GM21529 (cell line): ENCODE data around the gene KHNYN.
A peak's percentile ranks its signal among the peaks of the same experiment; 100 is the strongest.
"Not testable (repeated sequence)": the region's sequence is repeated elsewhere in the genome, so short reads cannot be mapped to it uniquely, and the experiment has no call there.

Experiments used
- ATAC-seq: cut with Tn5 transposase; IDR thresholded peaks from one replicate; pipeline ENCODE4 v1.9.1; 2021; ENCODE audit not compliant: unreplicated experiment

The KHNYN gene

DNA sequence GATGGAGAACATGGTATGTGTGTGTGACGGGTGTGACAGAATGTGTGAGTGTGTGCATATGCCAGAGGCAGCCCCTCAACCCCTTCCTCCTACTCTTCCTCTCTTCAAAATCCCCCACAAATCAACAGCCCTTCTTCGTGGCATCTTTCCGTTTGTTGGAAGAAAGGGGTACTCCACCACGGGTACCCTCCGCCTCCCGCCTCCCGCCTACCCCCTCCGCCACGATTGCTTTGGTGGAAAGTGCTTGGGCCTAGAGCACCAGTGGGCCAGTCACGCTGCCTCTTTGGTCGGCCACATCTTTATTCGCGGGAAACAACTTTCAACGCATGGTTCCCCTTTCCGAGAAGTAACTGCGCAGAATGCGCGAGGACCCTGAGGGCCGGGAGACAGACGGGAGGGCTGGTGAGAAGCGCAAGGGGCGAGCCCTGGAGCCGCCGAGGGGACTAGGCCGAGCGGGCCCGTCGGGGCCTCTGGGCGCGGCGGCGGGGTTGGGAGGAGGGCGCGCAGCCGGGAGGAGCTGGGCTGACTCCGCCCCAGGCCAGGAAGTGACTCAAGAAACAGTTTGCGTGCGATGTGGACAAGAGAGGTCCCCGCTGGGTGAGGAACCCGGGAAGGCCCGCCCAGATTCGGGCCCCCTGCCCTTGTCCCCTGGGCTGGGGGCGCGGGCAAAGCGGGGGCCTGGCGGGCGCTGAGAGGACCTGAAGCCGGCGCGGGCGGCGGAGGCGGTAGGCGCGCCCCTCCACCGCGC, at the start of gene KHNYN, which contains the start of gene CBLN3:
Gene KHNYN, plus strand, starts transcription at position 560 of the 748 bp plus-strand sequence. CDS start 777 bp downstream, outside the sequence.
Gene CBLN3, minus strand, starts transcription at position 274 of the 748 bp plus-strand sequence. CDS start 614 bp downstream, outside the sequence.
- ATAC-seq = peak; percentile 87

DNA sequence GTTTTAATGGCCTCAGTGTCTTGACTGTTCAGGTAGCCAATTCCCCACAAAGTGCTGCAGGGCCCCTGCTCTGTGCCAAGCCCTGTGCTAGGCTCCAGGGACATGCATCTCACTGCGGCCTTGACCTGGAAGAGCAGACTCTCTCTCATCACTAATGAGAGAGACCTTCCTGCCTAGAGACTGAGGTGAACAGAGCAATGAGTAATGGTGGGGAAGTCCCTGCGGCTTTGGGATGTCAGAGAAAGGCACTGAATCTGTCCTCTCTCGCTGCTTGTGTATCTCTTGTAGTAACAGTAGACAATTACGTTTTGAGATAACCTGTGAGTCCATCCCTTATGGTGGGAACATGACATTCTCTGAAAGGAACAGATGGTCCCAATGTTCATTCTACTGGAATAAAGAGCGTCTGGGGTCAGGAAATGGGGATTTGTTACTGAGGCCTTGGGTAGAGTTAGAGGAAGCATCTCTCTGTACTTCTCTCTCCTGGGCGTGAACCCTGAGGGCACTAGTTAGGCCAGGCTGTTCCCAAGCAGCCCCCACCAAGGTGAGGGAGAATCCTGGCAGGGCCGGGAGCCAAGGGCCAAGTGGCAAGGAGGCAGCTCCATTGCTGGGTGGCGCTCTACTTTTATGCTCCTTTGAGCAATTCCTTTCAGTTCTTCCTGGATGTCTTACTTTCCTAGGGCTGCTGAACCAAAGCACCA, 48.2 kb upstream of the KHNYN start:
- ATAC-seq = no peak

DNA sequence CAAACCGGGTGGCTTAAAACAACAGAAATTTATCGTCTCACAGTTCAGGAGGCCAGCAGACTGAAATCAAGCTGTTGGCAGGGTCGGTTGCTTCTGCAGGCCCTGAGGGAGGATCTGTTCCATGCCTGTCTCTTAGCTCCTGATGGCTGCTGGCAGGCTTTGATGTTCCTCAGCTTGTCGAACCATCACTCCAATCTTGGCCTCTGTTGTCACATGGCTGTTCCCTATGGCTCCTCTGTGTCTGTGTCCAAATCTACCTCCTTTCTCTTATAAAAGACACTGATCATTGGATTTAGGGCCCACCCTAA, 47.7 kb upstream of the KHNYN start:
- ATAC-seq = no peak

DNA sequence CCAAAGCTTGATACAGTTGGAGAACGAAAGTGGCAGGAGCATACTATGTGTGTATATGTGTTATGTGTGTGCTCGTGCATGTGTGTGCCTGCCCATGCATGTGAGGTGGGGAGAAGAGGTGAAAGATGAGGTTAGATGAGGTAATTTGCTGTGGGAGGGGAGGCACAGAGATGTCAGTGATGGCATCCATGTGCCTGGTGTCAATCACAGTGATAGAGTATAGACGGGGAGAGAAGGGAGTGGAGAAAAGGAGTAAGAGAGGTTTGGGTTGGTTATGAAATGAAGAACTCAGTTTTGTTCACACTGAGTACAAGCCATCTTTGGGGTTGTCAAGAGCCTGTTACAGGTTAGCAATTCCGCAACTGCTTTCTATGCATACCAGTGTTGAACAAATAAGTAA, 45.6 kb upstream of the KHNYN start:
- ATAC-seq = no peak

DNA sequence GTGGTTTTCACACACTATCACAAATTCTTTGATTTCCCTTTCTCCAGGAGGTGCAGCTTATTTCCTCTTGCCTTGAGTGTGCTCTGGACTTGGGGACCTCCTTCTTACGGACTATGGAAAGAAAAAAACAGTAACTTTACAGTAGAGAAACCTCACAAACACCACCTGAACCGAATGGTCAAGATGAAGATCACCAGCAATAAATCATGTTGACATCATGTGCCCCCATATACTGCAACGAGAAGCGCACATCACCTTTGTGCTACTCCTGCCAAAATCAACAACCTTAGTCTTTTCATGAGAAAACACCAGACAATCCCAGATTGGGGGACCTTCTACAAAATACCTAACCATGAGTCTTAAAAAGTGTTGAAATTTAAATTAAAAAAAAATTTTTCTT, 44.2 kb upstream of the KHNYN start:
- ATAC-seq = no peak

DNA sequence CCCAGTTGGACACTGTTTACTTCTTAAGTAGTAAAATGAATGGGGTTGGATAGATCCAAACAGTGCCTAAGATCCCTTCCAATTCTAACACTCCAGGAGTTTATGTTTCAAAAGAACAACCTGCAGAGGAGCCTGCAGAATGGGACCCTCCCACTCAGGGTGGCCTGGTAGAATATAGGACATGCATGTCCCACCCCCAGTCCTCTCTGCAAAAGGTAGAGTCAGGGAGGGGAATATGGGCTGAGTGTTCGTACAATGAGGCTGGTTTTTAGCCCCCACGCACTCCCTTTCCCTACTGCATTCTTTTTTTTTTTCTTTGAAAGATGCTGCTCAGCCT, 42.8 kb upstream of the KHNYN start:
- ATAC-seq = no peak

DNA sequence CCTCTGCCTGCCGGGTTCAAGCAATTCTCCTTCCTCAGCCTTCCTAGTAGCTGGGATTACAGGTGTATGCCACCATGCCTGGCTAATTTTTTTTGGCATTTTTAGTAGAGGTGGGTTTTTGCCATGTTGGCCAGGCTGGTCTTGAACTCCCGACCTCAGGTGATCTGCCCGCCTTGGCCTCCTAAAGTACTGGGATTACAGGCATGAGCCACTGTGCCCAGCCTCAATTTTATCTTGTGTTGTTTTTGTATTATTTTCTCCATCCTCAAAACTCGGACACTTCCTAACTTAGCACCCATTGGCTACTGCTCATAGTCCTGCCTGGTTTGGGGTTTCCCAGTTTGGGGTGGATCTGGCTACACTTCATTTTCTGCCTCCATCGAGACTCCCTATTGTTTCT, 42.2 kb upstream of the KHNYN start:
- not testable (repeated sequence) for ATAC-seq

DNA sequence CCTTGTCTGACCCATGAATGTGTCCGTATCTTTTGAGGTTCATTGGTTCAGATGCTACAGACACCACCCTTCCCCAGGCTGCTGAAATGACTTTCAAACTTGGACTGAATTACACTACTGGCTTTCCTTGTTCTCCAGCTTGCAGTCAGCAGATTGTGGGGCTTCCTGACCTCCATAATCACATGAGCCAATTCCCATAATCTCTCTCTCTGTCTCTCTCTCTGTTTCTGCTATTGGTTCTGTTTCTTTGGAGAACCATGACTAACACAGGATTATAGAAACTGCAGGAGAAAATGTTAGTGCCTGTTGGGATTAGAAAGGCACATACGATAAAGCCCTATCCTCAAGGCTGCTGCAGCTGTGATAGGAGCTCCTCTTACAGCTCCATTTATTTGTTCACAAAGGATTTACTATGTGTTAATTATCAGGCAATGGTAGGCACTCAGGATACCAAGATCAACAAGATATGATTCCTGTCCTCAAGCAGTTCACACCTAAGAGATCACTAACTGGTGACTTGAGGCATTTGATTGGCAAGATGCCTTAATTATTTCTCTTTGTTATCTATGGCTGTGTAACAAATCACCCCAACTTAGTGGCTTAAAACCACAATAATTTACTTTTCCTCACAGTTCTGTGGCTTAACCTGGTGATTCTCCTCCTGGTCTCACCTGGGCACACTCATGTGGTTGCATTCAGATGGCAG, 41.1 kb upstream of the KHNYN start:
- ATAC-seq = no peak

DNA sequence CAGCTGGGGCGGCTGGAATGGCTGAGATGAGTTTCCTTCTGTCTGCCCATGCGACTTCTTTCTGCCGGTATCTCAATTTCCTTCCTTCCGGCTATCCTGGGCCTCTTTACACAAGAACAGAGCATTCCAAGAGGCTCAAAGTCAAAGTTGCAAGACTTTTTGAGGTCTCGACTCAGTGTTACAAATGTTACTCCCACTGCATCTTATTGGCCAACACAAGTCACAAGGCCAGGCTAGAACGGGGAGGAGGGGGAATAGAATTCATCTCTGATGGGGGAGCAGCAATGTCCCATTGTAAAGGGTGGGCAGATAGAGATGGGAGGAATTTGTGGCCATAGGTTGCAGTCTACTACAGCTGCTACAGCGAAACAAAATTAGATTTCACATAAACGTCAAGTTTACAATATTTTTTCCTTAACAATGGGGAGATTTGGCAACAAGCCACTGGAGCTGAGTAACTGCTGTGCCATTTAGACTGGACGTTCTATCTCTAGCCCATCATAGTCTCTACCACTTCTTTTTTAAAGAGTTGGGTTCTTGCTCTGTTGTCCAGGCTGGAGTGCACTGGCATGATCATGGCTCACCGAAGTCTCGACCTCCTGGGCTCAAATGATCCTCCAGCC, 40.4 kb upstream of the KHNYN start:
- ATAC-seq = no peak

DNA sequence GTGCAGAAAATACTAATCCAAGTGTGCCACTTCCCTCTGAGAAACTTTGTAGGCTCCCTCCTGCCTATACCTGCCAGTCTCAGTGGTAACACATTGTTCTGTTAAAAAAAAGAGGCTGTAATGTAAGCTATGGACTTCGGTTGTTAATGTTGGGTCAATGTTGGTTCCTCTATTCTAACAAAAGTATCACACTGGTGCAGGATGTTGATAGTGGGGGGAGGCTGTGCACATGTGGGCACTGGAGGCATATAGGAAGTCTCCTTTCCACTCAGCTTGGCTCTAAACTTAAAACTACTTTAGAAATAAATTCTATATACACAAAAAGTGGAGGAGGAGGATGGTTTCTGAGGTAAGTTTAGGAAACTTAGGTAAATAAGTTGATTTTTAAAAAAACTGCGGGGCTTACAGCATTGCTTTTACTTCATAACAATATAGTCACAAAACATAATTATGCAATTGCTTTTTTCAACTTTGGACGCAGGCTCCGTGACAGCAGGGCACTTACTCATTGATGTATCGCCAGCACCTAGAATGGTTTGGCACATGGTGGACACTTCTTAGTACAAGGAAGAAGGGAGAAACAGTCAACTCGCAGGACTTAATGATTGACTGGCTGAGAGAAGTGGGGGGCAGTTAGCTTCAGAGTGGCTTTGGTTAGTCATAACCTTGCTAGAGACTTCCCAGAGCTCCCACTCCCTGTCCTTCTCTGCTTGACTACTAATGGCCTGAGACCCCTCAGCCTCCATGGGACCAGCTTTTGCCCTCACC, 38.9 kb upstream of the KHNYN start:
- ATAC-seq = no peak

DNA sequence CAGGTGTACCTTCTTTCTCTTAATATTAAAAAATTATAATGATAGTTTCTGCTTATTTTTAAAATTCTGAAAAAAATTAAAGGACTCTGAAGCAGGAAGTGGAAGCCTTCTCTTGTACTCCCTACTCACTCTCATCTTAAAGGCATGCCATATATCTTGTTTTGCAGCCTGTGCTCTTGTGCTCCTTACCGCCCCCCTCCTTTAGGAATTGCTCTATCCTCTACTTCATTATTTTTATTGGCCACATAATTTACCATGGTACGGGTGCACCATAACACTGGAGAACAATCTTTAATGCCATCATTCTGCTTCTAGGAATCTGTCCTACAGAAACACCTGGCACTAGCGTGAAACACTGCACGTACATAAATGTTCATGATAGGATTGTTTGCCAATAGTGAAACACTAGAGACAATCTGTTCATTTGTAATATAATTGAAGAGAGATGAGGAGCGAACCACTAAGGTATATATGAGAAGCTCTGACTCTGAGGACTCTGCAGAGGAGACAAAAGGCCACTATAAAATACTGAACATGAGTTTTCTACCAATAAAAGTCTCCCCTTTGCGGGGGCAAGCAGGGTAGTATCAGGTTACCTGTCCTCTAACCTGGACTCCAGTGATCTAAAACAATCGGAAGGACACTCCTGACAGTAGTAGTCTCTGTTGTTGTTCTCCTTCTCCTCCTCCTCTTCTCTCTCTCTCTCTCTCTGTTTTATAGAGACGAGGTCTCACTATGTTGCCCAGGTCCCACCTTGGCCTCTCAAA, 37.2 kb upstream of the KHNYN start:
- no peak for ATAC-seq

DNA sequence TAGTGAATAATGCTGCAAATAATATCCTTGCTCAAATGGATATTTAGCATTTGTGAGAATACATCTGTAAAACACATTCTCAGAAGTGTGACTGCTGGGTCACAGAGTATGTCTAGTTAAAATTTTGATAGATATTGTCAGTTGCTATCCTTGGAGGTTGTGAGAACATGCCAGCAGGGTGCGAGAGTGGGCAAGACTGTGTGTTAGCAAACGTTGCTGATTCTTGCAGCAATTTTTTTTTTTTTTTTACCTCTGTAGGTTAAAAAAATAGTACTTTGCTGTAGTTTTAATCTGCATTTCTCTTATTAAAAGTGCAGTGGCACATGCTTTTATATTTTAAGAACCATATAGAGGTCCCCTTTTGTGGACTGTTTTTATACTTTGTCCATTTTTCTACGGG, 35.5 kb upstream of the KHNYN start:
- no peak for ATAC-seq

DNA sequence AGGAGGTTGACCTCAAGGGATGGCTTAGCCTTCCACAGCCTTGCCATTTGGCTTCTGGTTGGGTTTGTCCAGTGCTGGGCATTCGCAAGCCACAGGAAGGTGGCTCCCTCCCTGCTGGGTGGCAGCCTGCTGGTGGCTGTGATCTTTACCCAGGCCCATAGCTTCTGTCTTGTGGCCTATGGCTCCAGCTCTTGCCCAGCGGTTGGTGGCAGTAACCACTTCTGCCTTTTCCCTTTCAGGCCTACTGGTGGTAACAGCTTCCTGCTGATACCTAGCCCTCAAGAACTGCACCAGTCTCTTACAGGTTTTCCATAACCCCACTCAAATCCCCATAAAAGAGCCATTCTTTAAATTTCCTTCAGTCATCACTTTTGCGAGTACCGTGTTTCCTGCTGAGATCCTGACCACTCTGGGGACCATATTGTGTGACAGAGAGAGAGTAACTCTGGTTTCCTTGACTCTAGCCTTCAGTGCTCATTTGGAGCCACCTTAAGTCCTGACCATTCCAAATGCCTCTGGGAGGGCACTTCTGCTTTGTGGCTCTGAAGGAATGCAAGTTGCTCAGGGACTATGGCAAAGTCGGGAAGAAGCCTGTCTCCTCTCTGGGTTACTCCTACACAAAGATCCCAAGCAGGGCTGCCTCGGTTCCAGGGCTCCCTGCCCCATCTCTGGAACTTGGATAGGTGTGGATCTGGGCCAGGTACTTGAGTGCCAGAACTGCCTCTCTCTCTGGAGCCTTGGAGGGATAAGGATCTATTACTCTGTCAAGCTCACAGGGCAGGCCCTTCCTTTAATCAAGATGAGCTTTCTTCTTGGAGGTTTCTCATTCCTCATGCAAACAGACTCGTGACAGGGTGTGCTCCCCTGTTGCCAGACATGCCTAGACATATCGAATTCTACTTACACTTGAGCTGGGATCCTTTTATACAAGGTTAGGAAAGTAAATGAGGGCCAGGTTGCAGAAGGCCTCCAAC, 33.9 kb upstream of the KHNYN start:
- ATAC-seq = no peak

DNA sequence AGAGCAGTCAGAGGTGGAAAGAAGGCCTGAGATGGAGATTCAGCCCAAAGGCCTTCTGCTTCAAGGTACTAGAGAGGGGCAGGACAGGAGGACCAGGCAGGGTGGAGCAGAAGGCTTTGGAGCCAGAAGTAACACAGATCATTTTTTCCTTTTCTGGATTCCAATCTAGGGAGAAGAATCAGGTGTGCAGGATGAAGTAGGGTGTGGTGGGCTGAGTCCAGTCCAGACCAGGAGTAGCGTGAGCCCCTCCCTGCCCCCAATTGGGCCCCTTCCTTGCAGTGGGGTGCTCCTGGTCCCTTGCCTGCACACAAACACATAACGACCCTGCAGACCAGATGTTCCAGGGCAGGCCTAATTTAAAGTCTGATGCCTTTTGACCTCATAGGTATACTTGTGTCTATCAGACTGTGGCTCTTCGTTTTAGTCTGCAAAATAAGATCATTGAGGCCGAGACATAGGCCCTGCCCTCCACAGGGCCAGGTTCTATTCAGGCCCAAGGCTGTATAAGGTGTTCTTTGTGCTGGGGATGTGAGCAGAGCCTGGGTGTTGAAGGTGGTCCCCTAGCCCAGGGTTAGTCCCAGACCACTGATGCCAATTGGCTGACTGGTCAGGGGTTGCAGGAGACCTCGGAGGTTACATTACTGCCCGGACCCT, 32.0 kb upstream of the KHNYN start:
- no peak for ATAC-seq

DNA sequence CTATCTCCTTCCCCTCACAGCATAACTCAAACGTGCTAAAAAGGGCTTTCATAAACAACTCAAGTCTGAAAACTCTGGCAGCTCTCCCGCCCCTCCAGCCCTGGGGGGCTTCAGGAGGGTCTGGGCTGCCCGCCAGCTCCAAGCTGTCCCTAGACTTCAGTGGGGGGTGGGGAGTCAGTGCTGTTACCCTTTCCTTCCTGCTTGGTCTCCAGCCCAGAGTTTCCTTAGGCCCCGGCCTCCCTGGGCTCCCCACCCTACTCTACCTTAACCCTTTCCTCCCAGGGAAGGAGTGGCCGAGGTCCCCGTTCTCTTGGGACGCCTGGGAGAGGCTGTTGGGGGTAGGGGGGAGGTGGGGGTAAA, 31.5 kb upstream of the KHNYN start:
- ATAC-seq = no peak

DNA sequence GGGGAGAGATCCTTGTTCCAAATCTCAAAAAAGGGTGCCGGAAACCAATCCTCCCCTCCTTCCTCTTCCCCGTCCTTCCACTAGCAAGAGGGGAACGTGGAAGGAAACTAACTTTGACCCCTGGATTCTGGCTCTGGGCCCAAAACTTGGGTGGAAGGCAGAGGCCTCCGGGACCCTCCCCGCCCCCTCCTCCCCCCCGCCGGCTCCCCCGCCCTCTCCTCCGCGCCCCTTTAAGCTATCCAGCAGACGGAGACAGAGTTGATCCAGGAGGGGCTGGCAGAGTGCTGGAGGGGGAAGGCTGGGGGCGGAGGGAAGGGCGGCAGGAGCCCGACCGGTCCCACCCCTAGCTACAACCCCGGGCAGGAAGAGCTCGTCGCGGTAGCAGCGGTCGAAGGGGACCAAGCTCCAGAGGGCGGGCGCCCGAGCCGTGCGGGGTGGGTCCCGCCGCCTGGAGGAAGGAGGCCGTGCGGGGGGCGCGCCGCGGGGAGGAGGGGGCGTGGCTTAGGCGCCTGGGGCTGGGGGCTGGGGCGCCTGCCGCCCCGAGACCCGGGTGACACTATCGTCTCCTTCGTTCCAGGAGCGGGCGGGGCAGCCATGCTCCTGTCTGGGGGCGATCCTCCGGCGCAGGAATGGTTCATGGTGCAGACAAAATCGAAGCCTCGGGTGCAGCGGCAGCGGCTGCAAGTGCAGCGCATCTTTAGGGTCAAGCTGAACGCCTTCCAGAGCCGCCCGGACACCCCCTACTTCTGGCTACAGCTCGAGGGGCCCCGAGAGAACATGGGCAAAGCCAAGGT, 30.9 kb upstream of the KHNYN start, which contains the start of gene NYNRIN:
Gene NYNRIN, plus strand, starts transcription at position 351 of the 794 bp plus-strand sequence. Its CDS starts 244 bp downstream, at position 595.
- no peak for ATAC-seq

DNA sequence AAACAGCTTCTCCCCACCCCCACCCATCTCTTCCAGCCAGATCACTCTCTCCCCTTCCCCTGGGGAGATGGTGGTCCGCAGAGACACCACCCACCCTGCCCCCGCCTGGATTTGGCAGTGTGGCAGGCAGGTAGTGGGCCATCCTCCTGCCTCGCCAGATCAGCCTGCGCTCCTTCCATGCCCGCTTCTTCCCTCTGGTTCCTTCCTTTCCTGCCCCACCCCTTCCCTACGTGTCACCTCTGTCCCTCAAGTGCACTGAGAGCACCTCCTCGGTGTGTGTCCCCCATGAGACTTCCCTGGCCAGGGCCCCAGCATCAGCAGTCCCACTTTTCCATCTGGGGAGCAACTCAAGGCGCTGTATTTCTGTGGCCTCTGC, 30.3 kb upstream of the KHNYN start:
- no peak for ATAC-seq
